HepG2 (cell line): Measurements from ENCODE around the gene FNDC7. TPM values are rescaled to one million over a fixed set of nuclear protein-coding genes. Genes with fewer than 3 reads are reported as not detected.

ENCODE experiments used
- CBX2 ChIP-seq, 2 experiments: fragments of 200-600 bp in 1 of 2; sonication (generic); formaldehyde crosslinking in 1 of 2; IDR thresholded peaks; 2 replicates each; pipeline versions ENCODE4 v1.7.0 to v1.8.1; 2018 to 2022; ENCODE audit warnings: low read depth in 2 of 2, low read length in 1 of 2, mild to moderate bottlenecking in 1 of 2, missing genetic modification reagents in 1 of 2
- DZIP1 ChIP-seq: sonication (generic); formaldehyde crosslinking; IDR thresholded peaks from 2 replicates; pipeline ENCODE4 v1.5.0; 2020; ENCODE audit warnings: mild to moderate bottlenecking, missing genetic modification reagents
- ETV5 ChIP-seq: IDR thresholded peaks from 2 replicates; pipeline ENCODE4 v1.6.1; 2018; ENCODE audit warnings: missing biosample characterization, missing genetic modification reagents, inconsistent platforms, borderline replicate concordance
- JUN ChIP-seq: sonication (generic); formaldehyde crosslinking; IDR thresholded peaks from 2 replicates; pipeline ENCODE4 v1.4.0; 2020; ENCODE audit warnings: mild to moderate bottlenecking, missing genetic modification reagents
- MAFK ChIP-seq, 2 experiments: IDR thresholded peaks in 1 of 2; conservative IDR thresholded peaks in 1 of 2; 2 replicates each; pipeline ENCODE4 v1.6.1; 2011; ENCODE audit warnings: improper control_type of control experiment in 2 of 2, low read length in 2 of 2
- PREB ChIP-seq: sonication (generic); formaldehyde crosslinking; IDR thresholded peaks from 2 replicates; pipeline ENCODE4 v1.4.0; 2020; ENCODE audit warnings: missing genetic modification reagents
- RAD51 ChIP-seq: fragments of 450-650 bp; IDR thresholded peaks from 2 replicates; pipeline ENCODE4 v1.6.1; 2016; ENCODE audit warnings: borderline replicate concordance
- RCOR2 ChIP-seq: IDR thresholded peaks from 2 replicates; pipeline ENCODE4 v1.6.1; 2016; ENCODE audit warnings: missing biosample characterization, missing genetic modification reagents
- SIX4 ChIP-seq: sonication (generic); formaldehyde crosslinking; IDR thresholded peaks from 2 replicates; pipeline ENCODE4 v1.4.0; 2020; ENCODE audit warnings: missing genetic modification reagents
- TCF12 ChIP-seq, 2 experiments: fragments of 450-650 bp in 1 of 2; sonication (generic) in 1 of 2; formaldehyde crosslinking in 1 of 2; IDR thresholded peaks; 2 replicates each; pipeline versions ENCODE4 v1.6.1 to v1.8.0; 2017 to 2022; ENCODE audit warnings: antibody characterized with exemption in 1 of 2, mild to moderate bottlenecking in 1 of 2, missing genetic modification reagents in 1 of 2, moderate library complexity in 1 of 2
- ZBTB21 ChIP-seq: sonication (generic); formaldehyde crosslinking; IDR thresholded peaks from 2 replicates; pipeline ENCODE4 v1.4.0; 2020; ENCODE audit warnings: missing genetic modification reagents
- ZNF12 ChIP-seq: sonication (generic); formaldehyde crosslinking; IDR thresholded peaks from 2 replicates; pipeline ENCODE4 v1.5.0; 2020; ENCODE audit warnings: missing genetic modification reagents
- ZNF225 ChIP-seq: sonication (generic); formaldehyde crosslinking; IDR thresholded peaks from 2 replicates; pipeline ENCODE4 v1.4.0; 2020; ENCODE audit warnings: mild to moderate bottlenecking, missing genetic modification reagents
- ZNF251 ChIP-seq: sonication (generic); formaldehyde crosslinking; IDR thresholded peaks from 2 replicates; pipeline ENCODE4 v1.9.0; 2021; ENCODE audit warnings: mild to moderate bottlenecking, missing genetic modification reagents
- ZNF367 ChIP-seq: sonication (generic); formaldehyde crosslinking; IDR thresholded peaks from 2 replicates; pipeline ENCODE4 v1.4.0; 2020; ENCODE audit warnings: missing genetic modification reagents, borderline replicate concordance
- ZNF414 ChIP-seq: sonication (generic); formaldehyde crosslinking; IDR thresholded peaks from 2 replicates; pipeline ENCODE4 v1.5.0; 2020; ENCODE audit warnings: missing genetic modification reagents
- ZNF558 ChIP-seq: sonication (generic); formaldehyde crosslinking; IDR thresholded peaks from 2 replicates; pipeline ENCODE4 v1.9.0; 2022; ENCODE audit warnings: mild to moderate bottlenecking, missing genetic modification reagents, borderline replicate concordance
- ZNF605 ChIP-seq: sonication (generic); formaldehyde crosslinking; IDR thresholded peaks from 2 replicates; pipeline ENCODE4 v1.8.0; 2022; ENCODE audit warnings: mild to moderate bottlenecking, missing genetic modification reagents
- ZNF687 ChIP-seq: sonication (generic); formaldehyde crosslinking; IDR thresholded peaks from 2 replicates; pipeline ENCODE4 v1.5.1; 2020; ENCODE audit warnings: mild to moderate bottlenecking, missing genetic modification reagents, moderate library complexity
- ZSCAN21 ChIP-seq: sonication (generic); formaldehyde crosslinking; IDR thresholded peaks from 2 replicates; pipeline ENCODE4 v1.8.0; 2022; ENCODE audit warnings: mild to moderate bottlenecking, missing genetic modification reagents, moderate library complexity, borderline replicate concordance
- polyA plus RNA-seq, 8 experiments: library from polyadenylated mRNA; depleted of rRNA in 3 of 8; stranded (reverse) in 7 of 8; unstranded in 1 of 8; fragments of >200 nt; fragmentation: Illumina TruSeq in 4 of 8; extraction: Trizol in 4 of 8; gene quantifications; 2 replicates each; pipeline versions ENCODE4 v1.2.1 to v1.2.3, GENCODE V29; 2011 to 2016; ENCODE audit warnings: low read depth in 4 of 8, missing spikeins in 1 of 8, mixed read lengths in 1 of 8; ENCODE audit not compliant: insufficient read depth in 1 of 8
- total RNA-seq, 5 experiments: library from RNA; depleted of rRNA; stranded (reverse); fragments of >200 nt; fragmentation: Illumina TruSeq; extraction: Trizol; gene quantifications; 2 replicates each; pipeline ENCODE4 v1.2.3, GENCODE V29; 2016; ENCODE audit warnings: low read depth in 1 of 5

FNDC7 gene
- total and polyA plus RNA-seq, 2 of the 13 experiments (the other 11 are each of a cell fraction or from before 2014, with no cell fraction given): 0.03 TPM; not detected in 1

- TF ChIP-seq ZNF687 (CRISPR knock-in tag) (peak; percentile 91), ZNF558 (no peak; the same call in 1 of the 2 replicates), ZNF414 (CRISPR knock-in tag) (peak; percentile 51; the same call in 1 of the 2 replicates), DZIP1 (CRISPR knock-in tag) (no peak), RCOR2 (no peak), MAFK (conservative IDR thresholded peaks at IDR 0.05 in 1 of 2, IDR thresholded peaks at IDR 0.05 in 1 of 2; ENCODE audit: low read length in 2 of 2) (no peak), TCF12 (IDR thresholded peaks at IDR 0.05) (no peak), TCF12 (CRISPR knock-in tag; IDR thresholded peaks at IDR 0.05) (no peak), ZSCAN21 (CRISPR knock-in tag) (peak; percentile 28; the same call in 1 of the 2 replicates), RAD51 (no peak), ZNF251 (CRISPR knock-in tag) (no peak), ZNF12 (peak; percentile 39; the same call in 1 of the 2 replicates), ZNF605 (CRISPR knock-in tag) (no peak; the same call in 1 of the 2 replicates), ZNF225 (CRISPR knock-in tag) (no peak), SIX4 (CRISPR knock-in tag) (no peak), JUN (CRISPR knock-in tag) (0 out of 2 replicates have a peak, but pooled peaks have one; percentile 10), CBX2 (IDR thresholded peaks at IDR 0.05; ENCODE audit: low read depth, low read length) (no peak), CBX2 (CRISPR knock-in tag; IDR thresholded peaks at IDR 0.05; ENCODE audit: low read depth) (no peak), PREB (CRISPR knock-in tag) (0 out of 2 replicates have a peak, but pooled peaks have one; percentile 56), ZBTB21 (CRISPR knock-in tag) (no peak), ZNF367 (CRISPR knock-in tag) (peak; percentile 77; the same call in 1 of the 2 replicates), ETV5 (CRISPR knock-in tag) (peak; percentile 67)
These were observed 33.9 kb downstream of the FNDC7 start, which contains the start of gene STXBP3 (continued) for GRCh38 chr1:108746382-108747170.
